Neural progenitor cell (in vitro differentiated cells): ENCODE measurements around the gene PBX2.

Experiments used
- CTCF ChIP-seq: fragments of 200-600 bp; sonication (generic); IDR thresholded peaks from 2 replicates; pipeline ENCODE4 v1.5.1; 2017; ENCODE audit warnings: antibody characterized with exemption, mild to moderate bottlenecking
- EZH2 ChIP-seq: fragments of 200-600 bp; sonication (generic); IDR thresholded peaks from 2 replicates; pipeline ENCODE4 v1.6.1; 2017; ENCODE audit warnings: antibody characterized with exemption, mild to moderate bottlenecking, moderate library complexity

GRCh38 chr6:32170294-32170693 is 19.7 kb downstream of the PBX2 start:
- no peak for TF ChIP-seq EZH2
- no peak for TF ChIP-seq CTCF
